ENCODE data around the gene LRRTM4. TPM values are rescaled to one million over a fixed set of nuclear protein-coding genes. Genes with fewer than 3 reads are reported as not detected.

The LRRTM4 gene
- total RNA-seq, 1 experiment from 2014 or later = 12.0 TPM

- H3K23me2 ChIP-seq (ENCODE audit: insufficient read length, low read depth, low read length, poor library complexity, severe bottlenecking) = no peaks in the 10 kb centered on the region
- H3K56ac ChIP-seq (ENCODE audit: insufficient read length, low read depth, low read length) = no peak overlapping the region
- no peaks in the 10 kb centered on the region for H3K79me1 ChIP-seq (ENCODE audit: insufficient read depth, low read depth, low read length, poor library complexity, severe bottlenecking)
- no peak overlapping the region for H2BK5ac ChIP-seq (ENCODE audit: insufficient read length, low read length)
- Mint-ChIP-seq H3K36me3 (ENCODE audit: insufficient read depth in 1 of 3, low read depth in 3 of 3) (peaks cover 14 to 26% (median 22%) of the 10 kb centered on the region in 3 experiments), H3K4me1 (peaks cover 62 to 69% of the 10 kb centered on the region in 2 experiments), H3K27me3 (ENCODE audit: low read depth) (no peaks in the 10 kb centered on the region), H3K4me3 (peak overlapping the region; percentile 62 to 64; a peak in 4 of 5 replicates), H3K27ac (peak overlapping the region; percentile 90 to 100 (median 95); a peak in 6 of 7 replicates), H3K9me3 (no peaks in the 10 kb centered on the region; a peak in 1 of 5 replicates)
- no peak overlapping the region for H2BK15ac ChIP-seq (ENCODE audit: low read depth, low read length)
- no peak overlapping the region for H2AK5ac ChIP-seq (ENCODE audit: insufficient read length, low read length)
- H3K18ac ChIP-seq (ENCODE audit: insufficient read length, low read depth, low read length) = no peak overlapping the region
- H4K91ac ChIP-seq (ENCODE audit: insufficient read length, low read depth, low read length) = no peak overlapping the region
- H3K27me3 ChIP-seq (ENCODE audit: insufficient read depth, low read length) = no peaks in the 10 kb centered on the region
- H2AFZ ChIP-seq (ENCODE audit: low read length) = no peak overlapping the region
- no peak overlapping the region for H3K14ac ChIP-seq (ENCODE audit: insufficient read depth, low read length)
- no peak overlapping the region for H4K8ac ChIP-seq (replicated peaks; ENCODE audit: insufficient read length, low read depth, low read length)
- no peaks in the 10 kb centered on the region for H4K20me1 ChIP-seq (ENCODE audit: control insufficient read depth, insufficient read depth, insufficient read length)
- no peak overlapping the region for H2BK20ac ChIP-seq (ENCODE audit: low read depth, low read length, poor library complexity, severe bottlenecking)
- no peak overlapping the region for H3K4ac ChIP-seq (ENCODE audit: low read depth, low read length)
- no peaks in the 10 kb centered on the region for H3K9me3 ChIP-seq (ENCODE audit: control insufficient read depth, low read depth, low read length)
- no CpG with 5 or more reads among the region's 1 CpG for WGBS (ENCODE audit: extremely low coverage, insufficient read length, low lambda C conversion rate)
- H3K23ac ChIP-seq (ENCODE audit: insufficient read length, low read depth, low read length) = no peak overlapping the region
- no peak overlapping the region for H3K27ac ChIP-seq (ENCODE audit: insufficient read length, low read depth, low read length)
- H3T11ph ChIP-seq (ENCODE audit: low read length) = no peak overlapping the region
- H2BK120ac ChIP-seq (ENCODE audit: low read depth, low read length, poor library complexity, severe bottlenecking) = no peak overlapping the region
- no peak overlapping the region for H2BK12ac ChIP-seq (ENCODE audit: insufficient read length, low read depth, low read length)
- H4K5ac ChIP-seq (ENCODE audit: insufficient read length, low read depth, low read length) = no peak overlapping the region
- no peak overlapping the region for H3K4me2 ChIP-seq (ENCODE audit: insufficient read depth, insufficient read length, low read length)
- no peak overlapping the region for H3K9ac ChIP-seq (ENCODE audit: extremely low read depth, insufficient read length, low read length)
- H3K4me1 ChIP-seq (ENCODE audit: insufficient read depth, low read length) = peaks cover 14% of the 10 kb centered on the region; the same call in 1 of the 2 replicates
- no peak for TF ChIP-seq CTCF (conservative IDR thresholded peaks at IDR 0.05)
- peaks cover 5% of the 10 kb centered on the region; the same call in 1 of the 2 replicates for H3K79me2 ChIP-seq (ENCODE audit: insufficient read depth, low read length)
- DNase-seq = no peak
Observed at GRCh38 chr2:77522888-77523287, 712 bp upstream of the LRRTM4 start.
